Measurements from ENCODE around the gene YWHAH. TPM values are rescaled to one million over a fixed set of nuclear protein-coding genes. Genes with fewer than 3 reads are reported as not detected.

Gene YWHAH
- total RNA-seq, 2 experiments from 2014 or later, result 24.4 to 26.1 TPM

DNA sequence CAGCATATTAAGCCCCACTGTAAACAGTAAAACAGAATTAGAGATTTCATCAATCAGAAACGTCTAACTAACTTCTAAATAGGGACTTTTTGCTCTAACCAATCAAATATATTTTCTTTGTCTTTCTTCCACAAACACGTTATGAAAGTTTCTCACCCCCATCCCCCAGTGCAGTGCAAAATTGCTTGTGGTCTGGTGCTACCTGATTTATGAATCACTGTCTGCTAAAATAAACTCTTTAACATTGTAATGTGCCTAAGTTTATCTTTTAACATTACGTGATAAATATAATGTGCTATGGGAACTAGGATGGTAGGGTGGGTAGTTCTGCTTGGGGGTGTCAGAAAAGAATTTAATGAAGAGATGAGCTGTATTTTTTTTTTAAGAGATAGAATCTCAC is 51.5 kb downstream of the YWHAH start:
- peaks cover 4% of the 10 kb centered on the region for H3K4me1 Mint-ChIP-seq (ENCODE audit: low read depth)
- TF ChIP-seq, protein P1, sequence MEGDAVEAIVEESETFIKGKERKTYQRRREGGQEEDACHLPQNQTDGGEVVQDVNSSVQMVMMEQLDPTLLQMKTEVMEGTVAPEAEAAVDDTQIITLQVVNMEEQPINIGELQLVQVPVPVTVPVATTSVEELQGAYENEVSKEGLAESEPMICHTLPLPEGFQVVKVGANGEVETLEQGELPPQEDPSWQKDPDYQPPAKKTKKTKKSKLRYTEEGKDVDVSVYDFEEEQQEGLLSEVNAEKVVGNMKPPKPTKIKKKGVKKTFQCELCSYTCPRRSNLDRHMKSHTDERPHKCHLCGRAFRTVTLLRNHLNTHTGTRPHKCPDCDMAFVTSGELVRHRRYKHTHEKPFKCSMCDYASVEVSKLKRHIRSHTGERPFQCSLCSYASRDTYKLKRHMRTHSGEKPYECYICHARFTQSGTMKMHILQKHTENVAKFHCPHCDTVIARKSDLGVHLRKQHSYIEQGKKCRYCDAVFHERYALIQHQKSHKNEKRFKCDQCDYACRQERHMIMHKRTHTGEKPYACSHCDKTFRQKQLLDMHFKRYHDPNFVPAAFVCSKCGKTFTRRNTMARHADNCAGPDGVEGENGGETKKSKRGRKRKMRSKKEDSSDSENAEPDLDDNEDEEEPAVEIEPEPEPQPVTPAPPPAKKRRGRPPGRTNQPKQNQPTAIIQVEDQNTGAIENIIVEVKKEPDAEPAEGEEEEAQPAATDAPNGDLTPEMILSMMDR (IDR thresholded peaks at IDR 0.05), result no peak
- ChIA-PET POLR2A (no interaction called here), CTCF (no interaction called here)
- intact Hi-C loops (cut with DNase I, micrococcal nuclease), result no loop called here
- no peak overlapping the region for H3K4me3 Mint-ChIP-seq
- Histone ChIP-seq H3K9me3 (ENCODE audit: control insufficient read depth in 1 of 2, insufficient read depth in 1 of 2, low read length in 2 of 2) (no peaks in the 10 kb centered on the region), H3K4me3 (ENCODE audit: low read length) (no peak overlapping the region), H3K27ac (ENCODE audit: low read depth in 1 of 2, low read length in 2 of 2) (no peak overlapping the region), H3K36me3 (ENCODE audit: insufficient read depth, low read length) (no peaks in the 10 kb centered on the region), H3K4me1 (ENCODE audit: insufficient read depth, low read length) (no peaks in the 10 kb centered on the region), H3K27me3 (ENCODE audit: control insufficient read depth in 1 of 2, insufficient read depth in 2 of 2, low read length in 2 of 2) (no peaks in the 10 kb centered on the region)
- H3K36me3 Mint-ChIP-seq (ENCODE audit: low read depth), result no peaks in the 10 kb centered on the region
- H3K9me3 Mint-ChIP-seq, result no peaks in the 10 kb centered on the region
- DNase-seq (no peak), ATAC-seq (ENCODE audit: poor library complexity) (no peak)
- H3K27me3 Mint-ChIP-seq, result peaks cover 3% of the 10 kb centered on the region
- no peak overlapping the region for H3K27ac Mint-ChIP-seq

DNA sequence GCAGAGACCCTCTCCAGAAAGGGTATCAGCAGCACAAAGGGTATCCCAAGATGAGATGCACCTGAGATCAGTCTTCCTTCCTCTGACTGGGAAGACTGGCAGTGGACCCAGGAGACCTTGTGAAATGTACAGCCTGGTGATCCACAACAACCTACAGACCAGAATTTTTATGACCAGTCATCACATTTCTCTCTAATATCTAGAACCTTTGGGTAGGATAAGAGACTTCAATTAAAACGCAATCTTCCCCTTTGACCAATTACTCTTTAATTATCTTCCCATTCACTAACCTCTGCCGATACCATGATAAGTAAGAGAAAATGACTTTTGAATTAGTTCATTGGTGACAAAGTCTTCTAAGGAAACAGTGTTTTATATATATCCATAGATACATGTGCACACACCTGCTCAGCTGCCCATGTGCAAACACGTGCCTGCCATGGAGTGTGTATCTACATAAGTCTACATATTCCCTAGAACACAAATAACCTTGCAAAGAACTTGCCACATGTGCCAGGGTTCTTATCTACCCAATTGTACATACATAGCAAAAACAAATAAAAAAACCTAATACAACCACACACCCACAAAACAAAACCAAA is 54.5 kb downstream of the YWHAH start:
- DNase-seq, result no peak

DNA sequence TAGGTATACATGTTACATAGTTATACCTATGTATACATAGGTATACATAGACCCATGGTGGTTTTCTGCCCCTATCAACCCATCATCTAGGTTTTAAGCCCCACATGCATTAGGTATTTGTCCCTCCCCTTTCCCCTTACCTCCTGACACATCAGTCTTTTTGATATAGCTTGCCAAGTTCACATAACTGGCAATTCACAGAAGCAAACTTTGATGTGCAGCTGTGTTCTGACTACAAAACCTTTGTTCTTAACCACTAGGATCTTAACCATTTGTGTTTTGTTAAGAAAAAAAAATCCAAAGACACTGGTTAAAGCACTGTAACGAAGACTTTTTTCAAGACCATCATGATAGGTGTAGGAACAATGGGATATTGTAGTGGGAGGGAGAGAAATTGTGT is 55.8 kb downstream of the YWHAH start:
- no peaks in the 10 kb centered on the region for H3K9me3 Mint-ChIP-seq
- ChIA-PET CTCF (no interaction called here), POLR2A (interaction anchor here (0.6 kb wide), 1 partner anchor 472 kb away, joined by 3 read pairs; no protein-coding TSS in a partner anchor)
- Histone ChIP-seq H3K9me3 (ENCODE audit: control insufficient read depth in 1 of 2, insufficient read depth in 1 of 2, low read length in 2 of 2) (no peaks in the 10 kb centered on the region), H3K4me3 (ENCODE audit: low read length) (no peak overlapping the region), H3K27me3 (ENCODE audit: control insufficient read depth in 1 of 2, insufficient read depth in 2 of 2, low read length in 2 of 2) (no peaks in the 10 kb centered on the region), H3K36me3 (ENCODE audit: insufficient read depth, low read length) (no peaks in the 10 kb centered on the region), H3K27ac (ENCODE audit: low read depth in 1 of 2, low read length in 2 of 2) (no peak overlapping the region), H3K4me1 (ENCODE audit: insufficient read depth, low read length) (no peaks in the 10 kb centered on the region)
- TF ChIP-seq, protein P1 (IDR thresholded peaks at IDR 0.05), result no peak
- H3K27ac Mint-ChIP-seq, result no peak overlapping the region
- peaks cover 13% of the 10 kb centered on the region for H3K27me3 Mint-ChIP-seq
- peaks cover 4% of the 10 kb centered on the region for H3K4me1 Mint-ChIP-seq (ENCODE audit: low read depth)
- no peak overlapping the region for H3K4me3 Mint-ChIP-seq
- ATAC-seq (ENCODE audit: poor library complexity) (no peak), DNase-seq (no peak)
- intact Hi-C loops (cut with DNase I, micrococcal nuclease), result no loop called here
- no peaks in the 10 kb centered on the region for H3K36me3 Mint-ChIP-seq (ENCODE audit: low read depth)

More for the DNA sequence above, 54.5 kb downstream of the YWHAH start:
- no peak for ATAC-seq (ENCODE audit: poor library complexity)
- TF ChIP-seq, protein P1 (IDR thresholded peaks at IDR 0.05), result no peak
- H3K9me3 ChIP-seq (ENCODE audit: control insufficient read depth in 1 of 2, insufficient read depth in 1 of 2, low read length in 2 of 2), result no peaks in the 10 kb centered on the region
- intact Hi-C loops (cut with DNase I, micrococcal nuclease), result no loop called here
- Mint-ChIP-seq H3K27me3 (peaks cover 8% of the 10 kb centered on the region), H3K4me1 (ENCODE audit: low read depth) (peaks cover 4% of the 10 kb centered on the region), H3K4me3 (no peak overlapping the region), H3K27ac (no peak overlapping the region), H3K9me3 (no peaks in the 10 kb centered on the region), H3K36me3 (ENCODE audit: low read depth) (no peaks in the 10 kb centered on the region)
- no peak overlapping the region for H3K4me3 ChIP-seq (ENCODE audit: low read length)
- no peak overlapping the region for H3K27ac ChIP-seq (ENCODE audit: low read depth in 1 of 2, low read length in 2 of 2)
- no peaks in the 10 kb centered on the region for H3K4me1 ChIP-seq (ENCODE audit: insufficient read depth, low read length)
- CTCF ChIA-PET, result no interaction called here
- POLR2A ChIA-PET, result no interaction called here
- H3K27me3 ChIP-seq (ENCODE audit: control insufficient read depth in 1 of 2, insufficient read depth in 2 of 2, low read length in 2 of 2), result no peaks in the 10 kb centered on the region
- no peaks in the 10 kb centered on the region for H3K36me3 ChIP-seq (ENCODE audit: insufficient read depth, low read length)

Data from CD4-positive, alpha-beta T cell (primary cell).